K562 (cell line): ENCODE results near the gene TICAM1.

Source experiments
- C11orf30 ChIP-seq: fragments of 450-650 bp; IDR thresholded peaks from 2 replicates; pipeline ENCODE4 v1.6.1; 2016; ENCODE audit warnings: low read depth, mild to moderate bottlenecking
- CTCF ChIP-seq, 3 experiments: IDR thresholded peaks in 2 of 3; conservative IDR thresholded peaks in 1 of 3; 2 replicates each; pipeline ENCODE4 v1.5.1; 2011 to 2012; ENCODE audit warnings: low read length in 3 of 3, mild to moderate bottlenecking in 3 of 3, control low read depth in 2 of 3, improper control_type of control experiment in 1 of 3, inconsistent platforms in 1 of 3, low read depth in 1 of 3, mixed read lengths in 1 of 3, moderate library complexity in 1 of 3; ENCODE audit not compliant: insufficient read depth in 2 of 3
- PTRF ChIP-seq: fragments of 450-650 bp; IDR thresholded peaks from 2 replicates; pipeline ENCODE4 v1.6.1; 2016; ENCODE audit warnings: mild to moderate bottlenecking, missing genetic modification characterization, missing compliant biosample characterization
- RFX5 ChIP-seq: IDR thresholded peaks from 2 replicates; pipeline ENCODE4 v1.6.1; 2011; ENCODE audit warnings: low read depth, mild to moderate bottlenecking, improper control_type of control experiment, low read length
- TF ChIP-seq, protein P1 (sequence below): fragments of 250-450 bp; sonication (Bioruptor Pico); IDR thresholded peaks from 2 replicates; pipeline ENCODE4 v1.8.0; 2021; ENCODE audit warnings: borderline replicate concordance, mild to moderate bottlenecking, moderate library complexity; ENCODE audit not compliant: poor library complexity, severe bottlenecking

DNA sequence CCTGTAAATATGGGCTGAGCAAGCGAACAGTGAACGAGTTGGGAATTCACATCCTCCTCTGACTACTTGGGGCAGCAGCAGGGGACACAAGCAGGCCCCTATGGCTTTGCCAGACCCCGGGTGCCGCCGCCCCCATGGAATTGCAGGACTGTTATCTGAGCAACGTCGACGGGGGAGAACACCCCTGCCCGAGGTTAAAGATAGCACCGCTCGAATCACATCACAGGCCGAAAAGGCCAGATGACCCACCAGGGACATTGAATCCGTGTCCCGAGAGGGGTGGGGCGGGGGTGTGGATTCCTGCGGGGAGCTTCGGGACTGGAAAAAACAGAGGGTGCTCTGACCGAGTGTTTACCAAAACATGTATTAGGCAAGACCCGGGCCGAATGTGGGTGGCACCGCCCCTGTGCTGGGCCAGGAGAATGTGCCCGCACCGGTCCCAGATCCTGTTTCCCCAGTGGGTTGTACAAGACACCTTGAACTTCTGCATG is 30.9 kb downstream of the TICAM1 start:
- TF ChIP-seq, protein P1, sequence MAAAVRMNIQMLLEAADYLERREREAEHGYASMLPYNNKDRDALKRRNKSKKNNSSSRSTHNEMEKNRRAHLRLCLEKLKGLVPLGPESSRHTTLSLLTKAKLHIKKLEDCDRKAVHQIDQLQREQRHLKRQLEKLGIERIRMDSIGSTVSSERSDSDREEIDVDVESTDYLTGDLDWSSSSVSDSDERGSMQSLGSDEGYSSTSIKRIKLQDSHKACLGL, result no peak
- TF ChIP-seq PTRF (tag), result no peak
- no peak for TF ChIP-seq RFX5
- no peak for TF ChIP-seq CTCF (IDR thresholded peaks at IDR 0.05 in 2 of 3, conservative IDR thresholded peaks at IDR 0.05 in 1 of 3; ENCODE audit: insufficient read depth in 2 of 3, low read depth in 1 of 3, low read length in 3 of 3)
- no peak for TF ChIP-seq C11orf30
